GM12864 (cell line): ENCODE results near the gene UBE2J2.

Experiments
- DNase-seq: peaks from one replicate; pipeline ENCODE4 v3.0.0-alpha.2; 2011; ENCODE audit warnings: low read depth
- H3K4me3 ChIP-seq: 2 replicates; pipeline ENCODE4 v1.5.1; 2011; ENCODE audit warnings: mild to moderate bottlenecking, low read depth, low read length, control low read depth
- CTCF ChIP-seq: IDR thresholded peaks from 2 replicates; pipeline ENCODE4 v1.5.1; 2011; ENCODE audit warnings: low read depth, mild to moderate bottlenecking, moderate library complexity, low read length, control low read depth, inconsistent platforms; ENCODE audit errors: missing control alignments

The UBE2J2 gene

GRCh38 chr1:1237874-1238701, 35.6 kb downstream of the UBE2J2 start:
- no peak for TF ChIP-seq CTCF
- H3K4me3 ChIP-seq, result no peak overlapping the region
- no peak for DNase-seq

GRCh38 chr1:1236945-1237873, 36.4 kb downstream of the UBE2J2 start:
- H3K4me3 ChIP-seq, result no peak overlapping the region
- no peak for TF ChIP-seq CTCF
- DNase-seq, result no peak

GRCh38 chr1:1236176-1236763, 37.4 kb downstream of the UBE2J2 start:
- DNase-seq, result no peak
- H3K4me3 ChIP-seq, result no peak overlapping the region
- TF ChIP-seq CTCF, result no peak

- no peak overlapping the region for H3K4me3 ChIP-seq
- TF ChIP-seq CTCF, result no peak
- DNase-seq, result no peak
Measured at GRCh38 chr1:1235016-1235744, 38.5 kb downstream of the UBE2J2 start.

GRCh38 chr1:1234180-1234808, 39.4 kb downstream of the UBE2J2 start:
- TF ChIP-seq CTCF, result no peak
- DNase-seq, result no peak
- H3K4me3 ChIP-seq, result no peak overlapping the region

GRCh38 chr1:1233567-1233892, 40.1 kb downstream of the UBE2J2 start:
- no peak for TF ChIP-seq CTCF
- no peak for DNase-seq
- H3K4me3 ChIP-seq, result no peak overlapping the region
